Measurements from ENCODE around the gene ACTR1B. TPM values are rescaled to one million over a fixed set of nuclear protein-coding genes. Genes with fewer than 3 reads are reported as not detected.

Gene ACTR1B
- 10 to 100 TPM; 31.5 to 84.8 (median 54.8) TPM for total RNA-seq

DNA sequence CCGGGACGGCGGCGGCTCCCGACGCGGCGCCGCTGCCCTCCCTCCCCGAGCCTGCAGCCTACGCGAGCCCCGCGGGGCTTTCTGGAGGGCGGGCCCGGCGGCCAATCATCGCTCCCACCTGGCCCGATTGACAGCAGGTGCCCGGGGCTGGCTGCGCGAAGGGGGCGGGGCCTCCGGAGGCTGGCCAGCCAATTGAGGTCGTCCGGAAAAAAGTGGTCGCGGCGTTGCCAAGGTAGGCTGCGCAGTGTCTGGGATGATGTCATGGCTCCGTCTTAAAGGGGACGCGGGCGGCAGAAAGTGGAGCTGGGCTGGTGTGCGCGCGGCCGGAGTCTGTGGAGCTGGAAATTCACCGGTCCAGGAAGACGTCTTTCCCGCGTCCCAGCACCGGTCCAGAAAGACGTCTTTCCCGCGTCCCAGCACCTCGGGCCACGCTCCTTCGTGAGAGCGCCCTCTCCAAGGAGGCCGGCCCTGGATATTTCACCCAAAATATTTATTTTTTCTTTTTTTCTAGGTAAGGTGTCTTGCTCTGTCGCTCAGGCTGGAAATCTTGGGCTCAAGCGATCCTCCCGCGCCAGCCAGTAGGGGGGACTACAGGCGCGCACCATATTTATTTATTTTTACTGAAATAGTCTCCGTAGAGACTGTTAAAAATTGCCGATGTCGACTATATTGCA is at the start of gene ACTR1B:
Gene ACTR1B (minus strand): TSS at position 83 of the 674 bp plus-strand sequence. CDS start 154 bp downstream, outside the sequence.
- TF ChIP-seq, protein P1, sequence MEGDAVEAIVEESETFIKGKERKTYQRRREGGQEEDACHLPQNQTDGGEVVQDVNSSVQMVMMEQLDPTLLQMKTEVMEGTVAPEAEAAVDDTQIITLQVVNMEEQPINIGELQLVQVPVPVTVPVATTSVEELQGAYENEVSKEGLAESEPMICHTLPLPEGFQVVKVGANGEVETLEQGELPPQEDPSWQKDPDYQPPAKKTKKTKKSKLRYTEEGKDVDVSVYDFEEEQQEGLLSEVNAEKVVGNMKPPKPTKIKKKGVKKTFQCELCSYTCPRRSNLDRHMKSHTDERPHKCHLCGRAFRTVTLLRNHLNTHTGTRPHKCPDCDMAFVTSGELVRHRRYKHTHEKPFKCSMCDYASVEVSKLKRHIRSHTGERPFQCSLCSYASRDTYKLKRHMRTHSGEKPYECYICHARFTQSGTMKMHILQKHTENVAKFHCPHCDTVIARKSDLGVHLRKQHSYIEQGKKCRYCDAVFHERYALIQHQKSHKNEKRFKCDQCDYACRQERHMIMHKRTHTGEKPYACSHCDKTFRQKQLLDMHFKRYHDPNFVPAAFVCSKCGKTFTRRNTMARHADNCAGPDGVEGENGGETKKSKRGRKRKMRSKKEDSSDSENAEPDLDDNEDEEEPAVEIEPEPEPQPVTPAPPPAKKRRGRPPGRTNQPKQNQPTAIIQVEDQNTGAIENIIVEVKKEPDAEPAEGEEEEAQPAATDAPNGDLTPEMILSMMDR (IDR thresholded peaks at IDR 0.05; ENCODE audit: low read depth) = no peak

DNA sequence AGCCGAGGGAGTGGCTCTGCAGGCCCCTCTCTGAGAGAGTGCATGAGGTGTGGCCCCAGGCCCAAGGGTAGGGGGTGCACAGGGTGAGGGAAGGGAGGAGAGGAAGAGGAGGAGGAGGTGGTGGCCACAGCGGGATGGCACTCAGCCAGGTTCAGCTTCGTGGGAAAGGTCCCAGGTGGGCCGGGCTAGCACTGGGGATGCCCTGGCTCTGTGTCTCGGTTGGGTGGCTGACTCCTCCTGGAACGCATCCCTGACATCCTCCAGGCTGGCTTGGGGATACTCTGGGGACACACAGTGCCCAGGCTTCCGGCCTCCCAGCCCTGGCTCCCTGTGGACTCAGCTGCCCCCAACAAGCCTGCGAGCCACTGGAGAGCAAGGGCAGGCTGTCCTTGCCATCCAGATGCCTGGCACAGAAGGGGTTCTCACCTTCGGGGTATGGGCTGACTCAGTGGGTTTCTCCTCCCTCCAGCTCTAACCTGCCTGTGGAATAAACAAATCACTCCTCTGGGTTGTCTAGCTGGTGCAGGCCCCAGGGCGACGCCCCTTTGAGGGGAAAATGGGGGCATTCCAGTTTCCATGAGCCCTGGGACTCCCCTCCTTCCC is 49.0 kb upstream of the ACTR1B start:
- TF ChIP-seq, protein P1 (IDR thresholded peaks at IDR 0.05; ENCODE audit: low read depth) = no peak

DNA sequence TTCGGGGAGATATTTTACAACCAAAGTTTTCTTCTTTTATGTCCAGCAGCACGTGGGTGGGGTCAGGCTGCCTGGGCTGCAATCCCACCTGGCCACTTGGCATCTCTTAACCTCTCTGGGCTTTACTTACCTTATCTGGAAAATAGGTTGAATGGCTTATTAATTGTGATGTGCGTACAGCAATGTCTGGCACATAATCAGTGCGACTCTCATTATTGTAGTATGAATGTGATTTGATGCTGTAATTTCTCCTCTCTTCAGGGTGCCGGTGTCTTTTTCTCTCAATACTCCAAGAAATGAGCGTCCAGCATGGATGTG is 47.5 kb upstream of the ACTR1B start:
- TF ChIP-seq, protein P1 (IDR thresholded peaks at IDR 0.05; ENCODE audit: low read depth) = no peak

DNA sequence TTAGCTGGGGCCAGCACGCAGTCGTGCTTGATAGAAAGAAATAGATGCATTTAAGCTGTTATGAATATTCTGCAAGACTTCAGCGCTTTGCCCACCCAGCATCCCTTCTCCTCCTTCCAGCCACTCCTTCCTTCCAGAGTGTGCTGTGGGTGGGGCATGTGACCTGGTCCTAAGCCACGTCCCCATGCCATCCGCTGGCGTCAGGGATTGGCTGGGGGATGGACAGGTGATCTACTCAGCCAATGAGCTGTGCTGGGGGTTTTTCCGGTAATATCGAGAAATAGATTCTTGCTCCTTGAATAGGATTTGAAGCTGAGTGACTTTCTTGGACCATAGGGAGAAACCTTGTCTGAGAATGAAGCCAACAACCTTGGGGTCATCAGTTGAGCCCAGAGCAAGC is 44.8 kb upstream of the ACTR1B start:
- TF ChIP-seq, protein P1 (IDR thresholded peaks at IDR 0.05; ENCODE audit: low read depth) = no peak

DNA sequence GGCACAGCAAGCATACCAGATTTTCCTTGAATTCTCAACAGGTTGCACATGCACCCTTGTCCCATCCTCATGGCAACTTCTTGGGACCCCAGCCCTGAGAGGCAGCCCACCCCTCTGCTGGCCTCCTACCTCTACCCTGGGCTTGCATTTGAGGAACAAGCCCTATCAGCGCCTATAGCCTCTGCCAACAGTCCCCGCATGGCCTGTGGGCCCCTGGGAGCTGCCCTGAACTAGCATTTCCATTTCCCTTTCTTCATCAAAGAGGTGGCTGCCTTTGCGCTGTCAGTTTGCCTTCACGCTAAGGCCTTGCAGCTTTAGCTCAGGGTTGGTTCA is 44.2 kb upstream of the ACTR1B start:
- TF ChIP-seq, protein P1 (IDR thresholded peaks at IDR 0.05; ENCODE audit: low read depth) = no peak

DNA sequence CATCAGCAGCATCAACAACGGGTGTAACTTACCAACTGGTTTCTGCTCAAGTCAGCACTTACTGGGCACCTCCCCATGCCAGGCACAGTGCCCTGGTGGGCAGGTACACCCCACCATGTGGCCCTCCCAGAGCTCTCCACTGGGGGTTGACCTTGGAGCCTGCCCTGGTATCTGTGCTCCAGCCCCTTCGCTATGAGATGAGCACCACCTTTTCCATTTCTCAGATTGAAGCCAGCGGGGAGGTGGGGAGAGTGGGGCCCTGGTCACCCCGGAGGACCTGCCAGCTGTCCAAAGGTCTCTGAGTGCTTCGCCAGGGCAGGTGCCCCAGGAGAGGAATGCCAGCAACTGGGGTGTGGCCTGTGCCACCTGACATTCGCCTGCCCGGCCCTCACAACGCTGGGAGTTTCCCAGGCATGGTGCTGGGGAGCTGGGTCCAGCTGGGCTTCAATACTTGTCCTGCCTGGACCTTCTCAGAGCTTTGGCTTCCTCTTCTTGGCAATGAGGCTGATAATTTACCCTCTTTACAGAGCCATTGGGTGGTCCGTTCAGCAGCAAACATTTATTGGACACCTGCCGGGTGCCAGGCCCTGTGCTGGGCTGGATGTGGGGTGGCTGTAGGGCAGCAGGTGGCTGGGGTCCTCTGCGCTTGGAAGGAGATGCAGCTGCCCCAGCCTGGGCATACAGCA is 43.7 kb upstream of the ACTR1B start:
- TF ChIP-seq, protein P1 (IDR thresholded peaks at IDR 0.05; ENCODE audit: low read depth) = no peak

DNA sequence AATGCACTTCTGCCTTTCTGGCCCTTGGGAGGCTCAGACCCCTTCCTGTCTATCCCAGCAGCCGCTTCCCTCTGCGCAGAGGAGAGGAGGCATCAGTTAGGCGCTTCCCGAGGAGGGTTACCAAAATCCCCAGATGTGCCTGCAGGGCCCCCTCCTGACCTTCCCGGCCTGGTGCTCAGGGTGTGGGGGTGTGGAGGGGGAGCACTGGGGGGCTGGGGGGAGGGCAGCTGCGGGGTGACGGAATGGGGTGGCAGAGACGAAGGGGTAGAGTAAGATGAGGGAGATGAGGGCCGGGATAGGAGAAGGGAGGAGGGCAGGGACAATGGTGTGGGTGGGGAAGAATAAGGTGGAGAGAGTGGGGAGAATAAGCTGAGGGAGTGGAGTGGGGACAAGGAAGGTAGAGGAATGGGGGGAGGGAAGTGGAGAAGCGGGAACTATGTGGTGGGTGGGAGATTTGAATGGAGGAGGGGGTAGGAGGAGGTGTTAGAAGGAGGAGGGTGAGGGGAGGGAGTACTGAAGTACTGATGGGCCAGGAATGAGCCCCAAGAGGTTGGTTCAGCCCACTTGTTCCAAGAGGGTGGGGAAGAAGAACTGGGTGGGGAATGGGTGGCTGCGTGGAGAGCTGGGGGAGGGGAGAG is 43.0 kb upstream of the ACTR1B start:
- TF ChIP-seq, protein P1 (IDR thresholded peaks at IDR 0.05; ENCODE audit: low read depth) = no peak

Data from subcutaneous adipose tissue (tissue), 4 donors.